HTERT RPE-1 (cell line): ENCODE results near the gene OR51E2.
"Not testable (repeated sequence)": the region's sequence is repeated elsewhere in the genome, so short reads cannot be mapped to it uniquely, and the experiment has no call there.

Source experiments
- in situ Hi-C: fragments of 300-500 bp; cut with MboI; formaldehyde crosslinking; loops from 4 replicates; pipeline ENCODE4 v1.14.3; 2020; ENCODE audit warnings: low sequenced_read_pairs

The OR51E2 gene

GRCh38 chr11:4697585-4697984, at the start of gene OR51E2:
Gene OR51E2, minus strand, starts transcription at chr11:4697853. Its CDS starts 15,142 bp downstream, at chr11:4682711.
- in situ Hi-C loops: no loop called here

GRCh38 chr11:4740735-4741134, 43.1 kb upstream of the OR51E2 start:
- in situ Hi-C loops: no loop called here

- in situ Hi-C loops: no loop called here
These were observed 29.5 kb upstream of the OR51E2 start for GRCh38 chr11:4727171-4727570.

GRCh38 chr11:4722616-4723534, 25.2 kb upstream of the OR51E2 start:
- in situ Hi-C loops: not testable (repeated sequence)

- in situ Hi-C loops: no loop called here
These were observed 16.6 kb upstream of the OR51E2 start for GRCh38 chr11:4714300-4714699.

GRCh38 chr11:4713241-4713640, 15.6 kb upstream of the OR51E2 start:
- in situ Hi-C loops: no loop called here

GRCh38 chr11:4704790-4705334, 7.2 kb upstream of the OR51E2 start:
- in situ Hi-C loops: no loop called here

- in situ Hi-C loops: no loop called here
These were observed 6.6 kb upstream of the OR51E2 start, which contains the start of gene MMP26 for GRCh38 chr11:4704054-4704789. Gene MMP26, plus strand, starts transcription at chr11:4704784.

GRCh38 chr11:4700436-4700820, 2.8 kb upstream of the OR51E2 start:
- in situ Hi-C loops: no loop called here

- in situ Hi-C loops: no loop called here
These were observed 2.2 kb upstream of the OR51E2 start for GRCh38 chr11:4699697-4700435.

- in situ Hi-C loops: no loop called here
These were observed 2.2 kb downstream of the OR51E2 start for GRCh38 chr11:4695442-4695841.

GRCh38 chr11:4684631-4685285, 12.9 kb downstream of the OR51E2 start:
- in situ Hi-C loops: no loop called here

GRCh38 chr11:4682623-4683419, 14.8 kb downstream of the OR51E2 start:
- in situ Hi-C loops: no loop called here

- in situ Hi-C loops: no loop called here
These were observed 17.3 kb downstream of the OR51E2 start for GRCh38 chr11:4680341-4680740.

GRCh38 chr11:4677948-4678347, 19.7 kb downstream of the OR51E2 start:
- in situ Hi-C loops: no loop called here

GRCh38 chr11:4673781-4674180, 23.9 kb downstream of the OR51E2 start:
- in situ Hi-C loops: no loop called here

GRCh38 chr11:4672470-4672869, 25.2 kb downstream of the OR51E2 start:
- in situ Hi-C loops: no loop called here

- in situ Hi-C loops: no loop called here
These were observed 25.9 kb downstream of the OR51E2 start for GRCh38 chr11:4671741-4672140.

- in situ Hi-C loops: no loop called here
These were observed 32.2 kb downstream of the OR51E2 start for GRCh38 chr11:4665424-4665823.

GRCh38 chr11:4664786-4665185, 32.9 kb downstream of the OR51E2 start:
- in situ Hi-C loops: no loop called here
